ENCODE measurements around the gene DNAH9.

GRCh38 chr17:11813278-11813677, 215.0 kb downstream of the DNAH9 start:
- TF ChIP-seq CTCF (IDR thresholded peaks at IDR 0.05; ENCODE audit: borderline replicate concordance, extremely low read depth, low read length, poor library complexity, severe bottlenecking) (no peak), EZH2 (IDR thresholded peaks at IDR 0.05; ENCODE audit: borderline replicate concordance, low read depth, low read length, severe bottlenecking) (no peak)

All from DND-41 (cell line).